Measurements from ENCODE around the gene ZIC1.

ZIC1 gene

DNA sequence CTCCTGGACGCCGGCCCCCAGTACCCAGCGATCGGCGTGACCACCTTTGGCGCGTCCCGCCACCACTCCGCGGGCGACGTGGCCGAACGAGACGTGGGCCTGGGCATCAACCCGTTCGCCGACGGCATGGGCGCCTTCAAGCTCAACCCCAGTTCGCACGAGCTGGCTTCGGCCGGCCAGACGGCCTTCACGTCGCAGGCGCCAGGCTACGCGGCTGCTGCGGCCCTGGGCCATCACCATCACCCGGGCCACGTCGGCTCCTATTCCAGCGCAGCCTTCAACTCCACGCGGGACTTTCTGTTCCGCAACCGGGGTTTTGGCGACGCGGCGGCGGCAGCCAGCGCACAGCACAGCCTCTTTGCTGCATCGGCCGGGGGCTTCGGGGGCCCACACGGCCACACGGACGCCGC is 956 bp downstream of the ZIC1 start:
- no peak for DNase-seq (ENCODE audit: low read depth in 2 of 2)

DNA sequence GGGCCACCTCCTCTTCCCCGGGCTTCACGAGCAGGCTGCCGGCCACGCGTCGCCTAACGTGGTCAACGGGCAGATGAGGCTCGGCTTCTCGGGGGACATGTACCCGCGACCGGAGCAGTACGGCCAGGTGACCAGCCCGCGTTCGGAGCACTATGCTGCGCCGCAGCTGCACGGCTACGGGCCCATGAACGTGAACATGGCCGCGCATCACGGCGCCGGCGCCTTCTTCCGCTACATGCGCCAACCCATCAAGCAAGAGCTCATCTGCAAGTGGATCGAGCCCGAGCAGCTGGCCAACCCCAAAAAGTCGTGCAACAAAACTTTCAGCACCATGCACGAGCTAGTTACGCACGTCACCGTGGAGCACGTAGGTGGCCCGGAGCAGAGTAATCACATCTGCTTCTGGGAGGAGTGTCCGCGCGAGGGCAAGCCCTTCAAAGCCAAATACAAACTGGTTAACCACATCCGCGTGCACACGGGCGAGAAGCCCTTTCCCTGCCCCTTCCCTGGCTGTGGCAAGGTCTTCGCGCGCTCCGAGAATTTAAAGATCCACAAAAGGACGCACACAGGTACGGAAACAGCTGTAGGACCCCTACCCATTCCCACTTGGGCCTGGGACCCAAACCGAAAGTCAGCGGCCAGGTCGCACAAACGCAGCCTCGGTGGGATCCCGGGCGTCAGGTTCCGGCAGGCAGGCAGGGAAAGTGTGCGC is 1.5 kb downstream of the ZIC1 start:
- DNase-seq (ENCODE audit: low read depth in 2 of 2): no peak

GRCh38 chr3:147411238-147411814 is 2.2 kb downstream of the ZIC1 start:
- DNase-seq (ENCODE audit: low read depth in 2 of 2): no peak

- DNase-seq (ENCODE audit: low read depth in 2 of 2): no peak
Observed at GRCh38 chr3:147411815-147412241, 2.7 kb downstream of the ZIC1 start.

GRCh38 chr3:147412261-147412916 is 3.2 kb downstream of the ZIC1 start:
- DNase-seq (ENCODE audit: low read depth in 2 of 2): no peak

- no peak for DNase-seq (ENCODE audit: low read depth in 2 of 2)
Observed at GRCh38 chr3:147412917-147413685, 3.9 kb downstream of the ZIC1 start.

- no peak for DNase-seq (ENCODE audit: low read depth in 2 of 2)
Observed at GRCh38 chr3:147413686-147414389, 4.7 kb downstream of the ZIC1 start.

GRCh38 chr3:147414390-147415138 is 5.4 kb downstream of the ZIC1 start:
- DNase-seq (ENCODE audit: low read depth in 2 of 2): no peak

DNA sequence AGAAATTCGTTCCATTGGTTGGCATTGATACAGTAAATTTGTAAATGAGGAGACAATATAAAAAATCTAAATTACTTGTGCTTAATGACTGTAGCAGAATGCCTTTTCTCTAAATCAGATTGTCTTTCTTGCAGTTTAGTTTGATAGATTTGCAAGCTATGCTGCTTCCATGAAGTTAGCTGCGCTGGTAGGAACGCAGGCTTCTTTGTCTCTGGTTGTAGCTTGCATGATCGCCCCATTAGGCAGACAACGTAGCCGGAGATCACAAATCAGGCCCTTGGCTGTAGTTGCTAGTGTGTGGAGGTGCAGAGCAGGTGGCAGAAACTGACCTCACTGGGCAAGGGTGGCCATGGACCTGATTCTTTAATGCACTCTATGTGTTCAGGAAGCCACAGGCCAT is 6.1 kb downstream of the ZIC1 start:
- no peak for DNase-seq (ENCODE audit: low read depth in 2 of 2)

DNA sequence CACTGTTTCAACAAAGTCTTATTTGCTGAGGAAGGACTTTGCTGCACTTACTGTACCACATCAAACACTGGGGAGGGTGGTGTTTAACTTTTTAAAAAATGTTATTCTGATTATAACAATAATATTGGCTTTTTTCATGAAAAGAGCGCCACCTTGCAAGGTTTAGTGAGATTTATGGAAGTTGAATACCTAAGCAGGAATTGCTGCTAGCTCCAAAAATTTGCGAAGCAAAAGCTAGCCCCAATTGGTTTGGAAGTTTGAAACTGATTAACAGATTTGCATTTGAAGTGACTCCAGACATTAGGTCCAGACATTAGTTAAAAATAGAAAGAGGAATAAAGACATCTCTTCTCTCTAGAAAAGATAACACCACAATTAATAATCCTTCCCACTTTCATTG is 6.7 kb downstream of the ZIC1 start:
- DNase-seq (ENCODE audit: low read depth in 2 of 2): no peak

GRCh38 chr3:147416931-147417330 is 7.8 kb downstream of the ZIC1 start:
- DNase-seq (ENCODE audit: low read depth in 2 of 2): no peak

- no peak for DNase-seq (ENCODE audit: low read depth in 2 of 2)
Observed at GRCh38 chr3:147417551-147418295, 8.6 kb downstream of the ZIC1 start.

DNA sequence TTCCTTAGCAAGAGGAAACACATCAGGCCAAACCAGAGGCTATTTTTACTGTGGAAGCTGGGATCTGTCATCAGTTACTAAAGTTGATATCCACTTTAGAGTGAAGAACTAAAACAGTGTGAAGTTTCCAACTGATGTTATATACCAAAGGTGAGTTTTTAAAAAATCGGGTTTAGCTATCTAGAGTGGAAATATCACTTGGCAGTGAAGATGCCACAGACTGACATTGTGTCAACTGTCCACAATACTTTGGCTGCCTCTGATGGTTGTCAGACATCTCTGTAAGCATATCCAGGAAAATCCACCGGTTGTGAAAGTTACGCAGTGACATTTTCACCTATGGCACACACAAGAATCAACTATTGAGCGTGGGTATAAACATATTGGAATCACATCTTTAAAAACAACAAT is 9.2 kb downstream of the ZIC1 start:
- DNase-seq (ENCODE audit: low read depth in 2 of 2): no peak

DNA sequence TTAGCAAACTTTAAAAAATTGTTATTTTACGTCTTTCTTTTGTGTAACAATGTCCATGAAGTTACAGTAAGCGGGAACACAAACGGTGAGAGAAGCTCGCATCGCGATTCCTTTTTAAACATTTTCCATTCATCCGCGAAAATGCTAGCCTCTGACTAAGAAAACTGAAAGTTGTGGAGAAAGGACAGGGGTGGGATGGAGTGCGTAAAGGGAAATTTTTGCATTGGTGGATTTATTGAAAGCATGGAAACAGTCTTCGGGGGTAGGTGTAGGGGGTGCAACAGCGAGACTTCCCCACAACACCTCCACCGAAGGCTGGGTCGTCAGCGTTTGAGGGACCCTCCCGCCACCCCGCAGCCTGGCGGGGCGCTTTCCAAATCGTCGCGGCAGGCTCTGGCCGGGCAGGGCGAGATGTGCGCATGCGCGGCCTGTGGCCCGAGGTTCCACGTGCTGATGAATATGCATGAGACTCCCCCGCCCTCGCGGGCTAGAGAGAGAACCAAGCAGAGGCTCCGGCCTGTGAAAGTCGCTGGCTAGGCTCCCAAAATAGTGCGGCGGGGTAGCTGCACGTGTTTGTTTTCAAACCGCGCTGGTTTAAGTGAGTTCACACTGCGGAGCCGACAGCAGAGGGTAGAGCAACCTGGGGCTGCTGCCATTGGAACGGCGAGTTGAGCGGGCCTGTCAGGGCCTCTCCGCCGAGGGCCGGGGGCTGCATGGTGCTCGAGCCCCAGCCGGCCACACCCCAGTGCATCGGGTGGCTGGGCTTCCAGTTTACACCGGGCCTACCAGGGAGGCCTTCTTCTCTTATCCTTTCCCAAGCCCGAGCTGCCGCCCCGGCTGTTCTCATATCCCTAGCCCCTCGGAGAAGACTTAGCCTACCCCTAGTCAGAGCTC is 9.9 kb downstream of the ZIC1 start:
- DNase-seq (ENCODE audit: low read depth in 2 of 2): no peak

DNA sequence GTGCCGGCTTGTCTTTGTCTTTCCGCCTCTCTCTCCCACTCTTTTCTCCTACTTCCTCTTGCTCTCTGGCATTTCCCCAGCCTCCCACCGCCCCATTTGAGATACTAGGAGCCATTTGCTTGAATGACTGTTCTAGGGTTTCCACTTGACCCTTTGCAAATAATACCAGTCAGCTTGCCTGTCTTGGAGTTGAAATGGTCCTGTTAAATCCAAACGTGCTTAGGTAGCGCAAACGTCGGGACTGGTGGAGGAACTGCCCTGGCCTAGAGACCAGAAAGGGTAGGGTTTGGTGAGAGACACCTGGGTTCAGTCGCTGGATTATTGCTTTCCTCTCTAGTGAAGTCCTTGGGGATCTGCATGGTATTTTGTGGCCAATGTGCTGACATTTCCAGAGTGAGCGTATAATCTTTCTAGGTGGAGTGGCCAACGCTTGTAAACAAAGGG is 10.6 kb downstream of the ZIC1 start:
- no peak for DNase-seq (ENCODE audit: low read depth in 2 of 2)

DNA sequence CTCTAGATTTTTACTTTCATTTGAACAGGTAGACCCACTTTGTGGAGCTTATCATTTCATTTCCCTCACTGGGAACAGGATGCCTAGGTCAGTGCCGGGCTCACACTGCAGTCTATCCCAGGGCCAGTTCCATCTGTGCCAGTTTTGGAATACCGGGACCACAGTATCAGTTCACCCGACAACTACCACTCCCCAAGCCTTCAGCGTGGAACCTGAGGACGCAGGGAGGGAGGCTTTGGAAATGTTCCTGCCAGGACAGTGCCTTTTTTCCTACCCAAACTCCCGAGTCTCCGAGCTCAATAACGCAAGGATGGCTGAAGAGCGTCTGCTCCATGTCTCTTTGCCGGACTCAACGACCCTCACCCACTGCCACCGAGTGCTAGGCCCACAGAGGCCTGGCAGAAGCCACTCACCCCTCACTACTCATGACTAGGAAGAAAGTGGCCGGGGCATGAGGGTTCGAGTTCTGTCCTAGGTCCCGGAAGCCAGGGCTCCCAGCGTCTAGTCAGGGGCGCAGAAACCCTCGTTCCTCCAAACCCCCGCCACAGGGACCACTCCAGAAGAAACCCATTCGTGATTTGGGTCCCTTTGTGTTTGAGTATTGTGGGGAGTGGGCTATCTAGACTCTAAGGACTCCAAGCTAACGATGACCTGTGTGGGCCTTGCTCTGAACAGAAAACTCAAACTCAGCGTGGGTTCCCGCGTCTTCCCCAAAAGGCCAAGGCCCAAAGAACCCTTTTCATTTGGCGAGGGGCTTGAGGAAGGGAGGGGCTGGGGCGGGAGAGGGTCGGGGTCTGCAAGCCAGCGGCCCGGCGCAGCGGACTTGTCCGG is 11.4 kb downstream of the ZIC1 start:
- DNase-seq (ENCODE audit: low read depth in 2 of 2): no peak

DNA sequence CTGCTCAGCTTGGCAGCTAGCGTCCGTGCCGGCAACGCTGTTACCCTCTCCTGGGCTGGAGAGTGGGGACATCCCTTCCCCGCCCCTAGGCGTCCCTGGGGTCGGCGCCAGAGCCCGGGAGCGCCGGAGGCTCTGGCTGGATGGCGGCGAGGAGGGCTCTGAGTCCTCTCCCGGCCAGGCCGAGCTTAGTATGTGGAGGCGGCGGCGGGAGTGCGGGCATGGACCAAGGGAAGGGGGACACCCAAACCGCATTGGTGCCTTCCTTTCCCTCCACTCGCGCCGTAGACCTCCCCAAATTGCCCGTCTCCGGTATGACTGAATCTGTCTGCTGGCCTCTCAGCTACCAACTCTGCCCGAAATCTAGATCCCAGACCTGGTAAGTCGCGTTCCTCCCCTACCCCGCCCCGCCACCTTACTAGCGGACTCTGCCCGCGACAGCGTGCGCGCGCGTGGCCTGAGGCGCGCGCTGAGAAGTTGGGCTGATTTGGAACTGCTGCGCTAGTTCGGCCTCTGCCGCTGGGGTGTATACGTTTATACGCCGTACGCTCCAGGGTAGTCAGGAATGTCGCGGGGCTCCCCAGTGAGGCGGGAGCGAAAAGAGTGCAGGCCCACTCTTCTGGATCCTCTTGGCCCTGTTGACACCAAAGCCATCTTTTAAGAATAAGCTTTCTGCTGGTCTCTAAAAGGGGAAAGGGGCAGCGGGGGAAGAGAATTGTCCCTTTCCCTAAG is 12.2 kb downstream of the ZIC1 start:
- no peak for DNase-seq (ENCODE audit: low read depth in 2 of 2)

DNA sequence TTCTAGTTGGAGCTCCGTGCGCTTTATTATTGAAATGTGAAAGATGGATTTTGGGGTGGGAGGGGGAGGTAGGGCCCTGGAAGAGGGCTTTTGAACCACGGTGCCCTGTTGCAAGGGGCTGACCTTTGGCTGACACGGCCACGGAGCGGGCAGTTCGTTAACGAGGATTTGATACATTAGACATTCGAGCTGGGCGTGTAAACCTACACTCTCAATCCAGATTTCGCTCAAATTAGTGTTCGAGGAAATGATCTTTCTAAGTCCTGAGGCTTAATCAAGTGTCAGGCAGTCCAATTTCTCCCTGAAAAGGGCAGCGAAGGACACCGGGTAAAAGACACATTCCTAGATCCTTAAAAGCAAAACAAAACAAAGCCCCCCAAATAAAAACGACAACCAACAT is 13.0 kb downstream of the ZIC1 start:
- no peak for DNase-seq (ENCODE audit: low read depth in 2 of 2)

All from stimulated activated CD8-positive, alpha-beta memory T cell treated with anti-CD3 and anti-CD28 coated beads, Interleukin-2, amount 100 ng/mL, for 48 hours (primary cell).